Esophagus muscularis mucosa (tissue), 3 donors: ENCODE data around the gene ZCCHC13.

ENCODE experiments used
- CTCF ChIP-seq, 3 experiments: fragments of 200-600 bp in 2 of 3; fragments of 450-650 bp in 1 of 3; sonication (generic) in 2 of 3; IDR thresholded peaks; one replicate each; pipeline ENCODE4 v1.5.1; 2017 to 2019; ENCODE audit warnings: antibody characterized with exemption in 3 of 3, mild to moderate bottlenecking in 2 of 3, moderate library complexity in 1 of 3
- POLR2A ChIP-seq: fragments of 450-650 bp; IDR thresholded peaks from one replicate; pipeline ENCODE4 v1.6.1; 2017; ENCODE audit warnings: antibody characterized with exemption, moderate library complexity, mild to moderate bottlenecking, low read depth
- POLR2AphosphoS5 ChIP-seq, 2 donors: sonication (generic); formaldehyde crosslinking; IDR thresholded peaks; one replicate each; pipeline ENCODE4 v1.6.1; 2017; ENCODE audit warnings: antibody characterized with exemption in 2 of 2

GRCh38 chrX:74286950-74287740, 16.8 kb upstream of the ZCCHC13 start:
- TF ChIP-seq CTCF (IDR thresholded peaks at IDR 0.05) (no peak), POLR2AphosphoS5 (IDR thresholded peaks at IDR 0.05) (no peak), POLR2A (no peak)
